ENCODE results near the gene FILIP1L.

Gene FILIP1L

DNA sequence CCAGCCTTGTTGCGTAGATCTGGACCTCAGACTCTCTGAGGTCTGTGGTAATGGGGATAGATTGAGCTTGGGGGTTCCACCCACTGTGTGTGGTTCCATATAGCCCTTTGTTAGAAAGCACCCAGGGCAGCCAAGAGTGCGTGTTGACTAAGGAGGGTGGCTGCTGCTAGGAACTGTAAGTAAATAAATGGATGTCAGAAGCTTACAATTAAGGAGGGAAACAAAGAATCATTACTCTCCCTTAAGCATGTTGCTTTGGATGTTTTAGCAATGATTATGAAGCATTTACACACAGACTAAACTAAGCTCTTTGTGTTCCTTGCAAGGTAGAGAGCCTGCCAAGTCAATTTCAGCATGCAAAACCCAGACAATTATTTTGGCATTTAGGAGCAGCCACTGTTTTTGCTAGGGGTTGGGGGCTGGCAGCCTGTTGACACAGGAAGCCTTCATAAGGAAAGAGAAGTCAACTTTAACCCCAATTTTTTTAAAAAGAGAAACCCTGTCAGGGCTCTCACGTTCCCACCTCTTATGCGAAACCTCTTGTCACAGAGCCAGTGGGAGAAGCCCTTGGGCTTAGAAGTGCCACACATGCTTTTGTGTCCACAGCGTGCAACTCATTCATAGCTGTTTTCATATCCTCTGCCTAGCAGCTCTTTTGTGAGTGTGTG, 168.8 kb downstream of the FILIP1L start:
- DNase-seq = peak; percentile 37

DNA sequence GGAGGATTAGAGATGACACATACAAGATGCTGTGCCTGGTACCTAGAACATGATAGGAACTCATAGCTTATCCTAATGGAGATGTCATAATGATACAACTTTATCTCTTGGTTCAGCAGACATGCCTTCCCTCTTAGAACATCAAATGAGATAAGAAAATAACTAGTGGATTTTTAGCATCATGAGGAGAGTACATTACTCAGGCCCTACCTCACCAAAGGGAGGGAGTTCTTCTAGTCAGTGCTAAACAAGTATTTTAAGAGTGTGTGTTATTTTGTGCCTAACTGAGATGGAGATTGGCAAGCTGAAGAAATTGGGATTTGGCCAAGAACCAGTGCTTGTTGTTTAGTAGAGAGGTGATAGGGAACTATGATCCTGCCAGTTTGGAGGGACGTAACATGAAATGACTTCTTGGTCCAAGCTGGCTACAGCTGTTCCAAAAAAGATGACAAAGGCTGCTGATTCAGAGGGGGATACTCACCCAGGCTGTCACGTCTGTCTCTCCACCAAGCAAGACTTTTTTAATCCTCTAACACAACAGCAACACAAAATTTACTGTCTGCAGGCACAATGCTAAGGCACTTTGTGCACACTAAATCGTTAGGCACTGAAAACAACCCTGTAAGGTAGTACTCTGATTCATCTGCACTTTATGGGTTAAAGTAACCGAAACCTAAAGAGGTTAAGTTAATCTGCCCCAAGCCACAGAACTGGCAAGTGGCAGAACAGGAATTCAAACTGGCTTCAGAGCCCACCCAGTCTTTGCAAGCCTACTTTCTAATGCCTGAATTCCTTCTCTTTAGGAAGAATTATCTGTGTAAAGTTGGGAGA, 170.2 kb downstream of the FILIP1L start:
- DNase-seq = no peak

DNA sequence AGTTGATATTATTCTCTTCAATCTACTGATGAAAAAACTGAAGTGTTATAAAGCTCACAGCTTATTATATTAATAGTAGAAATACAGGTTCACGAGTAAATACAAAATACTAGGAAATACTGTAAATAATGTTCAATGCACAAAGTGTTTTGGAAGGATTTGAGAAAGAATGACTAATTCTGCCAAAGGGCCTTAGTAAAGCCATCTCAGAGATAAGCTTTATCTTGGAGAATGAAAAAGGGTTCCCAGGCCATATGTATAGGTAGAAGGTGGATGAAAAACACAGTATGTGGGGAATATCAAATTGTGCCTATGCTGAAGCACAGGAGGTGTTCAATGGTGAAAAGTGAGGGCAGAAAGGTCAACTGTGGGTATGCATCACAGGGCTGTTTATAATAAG, 173.1 kb downstream of the FILIP1L start:
- DNase-seq = no peak

DNA sequence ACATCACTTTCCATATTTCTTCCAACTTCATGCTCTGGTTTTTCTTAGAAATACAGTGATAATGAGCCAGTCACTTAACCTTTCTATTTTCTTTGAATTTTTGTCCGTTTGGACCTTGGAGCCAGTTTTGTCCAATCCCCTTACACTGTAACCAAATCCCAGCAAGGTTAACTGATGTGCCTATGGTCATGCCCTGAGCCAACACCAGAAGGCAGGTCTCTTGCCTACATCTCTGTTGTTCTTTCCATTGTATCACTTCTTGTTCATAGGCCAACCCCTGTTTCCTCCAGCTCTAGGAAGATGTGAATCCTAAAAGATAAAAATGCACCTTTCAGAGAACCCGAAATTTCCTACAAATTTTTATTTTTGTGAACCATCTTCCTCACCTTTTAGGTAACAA, 174.0 kb downstream of the FILIP1L start:
- no peak for DNase-seq

DNA sequence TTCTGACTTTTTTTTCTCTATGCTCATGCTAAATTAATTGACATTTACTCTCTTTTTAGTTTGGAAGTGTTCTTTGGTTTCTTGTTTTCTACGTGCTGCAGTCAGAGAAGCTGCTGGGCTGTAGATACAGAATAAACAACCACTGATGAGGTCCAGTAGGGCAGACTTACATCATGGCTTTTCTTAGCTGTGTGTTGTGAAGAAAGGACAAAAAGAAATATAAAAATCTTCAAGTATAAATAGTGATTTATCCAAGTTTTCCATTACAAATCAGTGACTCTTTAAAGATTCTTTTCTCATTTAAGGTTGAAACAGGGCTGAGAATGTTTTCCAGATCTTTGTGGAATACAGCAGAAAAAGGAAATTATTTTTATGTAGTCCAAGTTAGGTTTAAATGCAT, 174.4 kb downstream of the FILIP1L start:
- DNase-seq = no peak

DNA sequence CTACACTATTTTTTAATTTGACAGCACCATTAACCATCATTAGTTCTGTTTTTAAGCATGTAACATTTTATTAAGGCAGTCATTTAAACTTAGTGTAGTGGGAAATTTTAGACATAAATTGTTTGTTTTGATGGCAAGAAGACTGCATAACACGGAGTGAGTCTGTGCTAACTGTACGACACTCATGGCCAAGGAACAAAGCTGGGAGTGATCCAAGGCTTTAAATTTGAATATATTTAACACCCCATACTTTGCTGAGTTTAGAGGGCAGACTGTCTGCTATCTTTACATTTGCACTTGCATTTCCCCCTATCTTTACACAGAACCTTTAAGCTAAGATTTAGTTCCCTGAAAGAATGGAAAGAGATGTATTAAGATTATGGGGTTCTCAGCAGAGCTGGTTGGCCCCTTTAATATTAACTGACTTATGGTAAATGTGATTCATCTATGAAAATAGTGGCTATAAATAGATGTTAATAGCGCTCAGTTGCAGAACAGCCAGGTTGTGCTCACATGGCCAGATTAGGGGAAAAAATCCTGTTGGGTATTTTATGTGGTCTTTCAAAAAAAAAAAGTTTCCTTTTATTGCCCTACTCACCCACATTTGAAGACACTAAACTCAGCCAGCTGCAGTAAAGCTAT, 175.9 kb downstream of the FILIP1L start:
- no peak for DNase-seq

DNA sequence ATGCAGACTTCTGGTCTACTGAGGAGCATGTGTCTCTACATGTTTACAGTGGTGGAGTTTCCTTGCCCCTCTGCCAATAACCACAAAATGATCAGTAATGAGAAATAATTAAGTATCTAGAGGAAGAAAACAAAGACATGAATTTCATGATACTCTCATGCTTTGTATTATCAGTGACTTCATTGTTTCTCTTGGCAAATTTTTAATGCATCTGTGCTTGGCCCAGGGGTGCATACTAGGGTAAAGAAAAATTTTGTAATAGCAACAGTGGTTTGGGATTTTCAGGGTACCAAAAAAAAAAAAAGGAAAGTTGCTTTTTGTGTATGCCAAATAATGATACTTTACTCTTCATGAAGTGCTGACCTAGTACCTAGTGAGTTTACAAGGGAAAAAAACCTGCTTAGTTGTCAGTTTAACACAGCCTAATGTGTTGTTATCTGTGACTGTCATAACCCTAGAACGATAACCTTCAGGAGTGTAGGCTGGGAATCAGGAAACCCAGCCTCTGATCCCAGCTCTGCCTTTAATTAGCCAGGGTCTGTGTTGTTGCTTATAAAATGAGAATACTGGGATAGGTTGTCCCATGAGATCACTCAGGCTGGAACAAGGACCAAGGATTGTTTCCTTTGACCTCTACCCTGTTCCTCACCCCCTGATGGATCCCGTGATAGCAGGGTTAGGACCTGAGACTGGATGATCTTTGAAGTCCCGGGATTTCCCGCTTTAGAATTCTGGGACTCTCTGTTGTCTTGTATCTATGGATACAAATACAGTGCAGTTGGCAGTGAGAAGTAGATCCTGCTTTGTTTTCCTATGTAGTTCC, 179.1 kb downstream of the FILIP1L start:
- DNase-seq = peak; percentile 61

DNA sequence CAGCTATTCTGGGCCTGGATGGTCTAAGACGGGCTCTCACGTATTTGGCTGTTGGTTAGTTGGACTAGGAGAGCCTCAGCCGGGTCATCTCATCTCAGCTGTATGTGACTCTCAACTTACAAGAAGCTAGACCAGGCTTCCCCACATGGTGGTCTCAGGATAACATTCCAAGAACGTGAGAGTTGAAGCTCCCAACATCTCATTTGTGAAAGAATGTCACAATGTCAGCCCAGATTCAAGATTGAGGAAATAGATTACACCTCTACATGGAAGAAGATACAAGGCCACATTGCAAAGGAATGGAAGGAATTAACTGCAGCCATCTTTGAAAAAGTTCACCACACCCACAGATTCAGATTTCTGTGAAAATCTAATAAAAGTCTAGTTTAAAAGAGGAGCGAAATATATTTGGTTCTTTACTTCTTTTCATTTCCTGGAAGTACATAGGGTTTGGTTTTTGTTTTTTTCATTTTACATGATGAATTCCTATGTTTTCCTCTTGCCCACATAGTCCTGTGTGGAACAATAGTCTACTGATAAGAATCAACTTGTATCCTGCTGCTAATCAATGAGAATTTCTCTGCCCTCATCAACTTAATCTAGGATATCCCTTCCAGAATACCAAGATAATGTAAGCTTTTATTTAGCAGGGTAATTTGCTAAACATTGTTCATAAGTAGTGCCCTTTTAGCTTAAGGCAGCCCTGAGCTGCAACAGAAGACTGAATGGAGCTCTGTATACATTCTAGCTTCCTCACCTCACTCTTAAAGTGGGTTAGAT, 180.1 kb downstream of the FILIP1L start:
- DNase-seq = no peak

DNA sequence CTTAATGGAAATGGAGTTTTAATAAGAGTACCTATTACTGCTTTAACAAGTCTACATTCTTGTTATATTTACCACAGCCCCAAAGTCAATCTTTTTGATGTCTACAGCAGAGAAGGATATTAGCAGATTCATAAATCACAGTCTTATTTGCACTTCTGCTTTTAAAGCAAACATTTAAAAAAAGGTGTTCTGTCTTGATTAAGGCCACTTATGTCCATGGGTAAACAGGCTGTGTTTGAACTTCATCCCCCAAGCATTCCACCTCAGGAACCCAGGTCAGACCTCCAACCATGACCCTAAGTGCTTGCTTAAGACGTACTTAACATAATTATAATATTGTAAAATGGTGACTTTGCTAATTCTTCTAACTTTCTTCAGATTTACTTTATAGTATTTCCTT, 183.2 kb downstream of the FILIP1L start:
- DNase-seq = no peak

DNA sequence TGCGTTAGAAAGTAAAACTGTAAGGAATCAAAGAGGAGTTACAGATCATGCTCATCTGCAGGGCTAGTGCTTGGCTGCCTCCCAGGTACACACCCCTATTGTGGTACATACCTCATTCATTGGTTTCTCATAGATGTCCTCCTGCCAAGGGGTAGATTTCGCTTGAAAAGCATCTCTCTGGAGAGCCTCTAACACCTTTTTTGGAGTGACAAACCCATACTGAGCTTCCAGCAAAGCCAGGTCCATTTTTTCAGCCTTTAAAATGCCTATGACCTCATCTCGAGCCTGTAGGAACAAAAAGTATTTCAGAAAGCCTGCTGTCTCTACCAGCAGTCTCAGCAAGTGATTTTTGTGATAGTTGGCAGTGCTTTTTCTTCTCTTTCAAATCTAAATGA, 184.6 kb downstream of the FILIP1L start:
- peak; percentile 83 for DNase-seq

DNA sequence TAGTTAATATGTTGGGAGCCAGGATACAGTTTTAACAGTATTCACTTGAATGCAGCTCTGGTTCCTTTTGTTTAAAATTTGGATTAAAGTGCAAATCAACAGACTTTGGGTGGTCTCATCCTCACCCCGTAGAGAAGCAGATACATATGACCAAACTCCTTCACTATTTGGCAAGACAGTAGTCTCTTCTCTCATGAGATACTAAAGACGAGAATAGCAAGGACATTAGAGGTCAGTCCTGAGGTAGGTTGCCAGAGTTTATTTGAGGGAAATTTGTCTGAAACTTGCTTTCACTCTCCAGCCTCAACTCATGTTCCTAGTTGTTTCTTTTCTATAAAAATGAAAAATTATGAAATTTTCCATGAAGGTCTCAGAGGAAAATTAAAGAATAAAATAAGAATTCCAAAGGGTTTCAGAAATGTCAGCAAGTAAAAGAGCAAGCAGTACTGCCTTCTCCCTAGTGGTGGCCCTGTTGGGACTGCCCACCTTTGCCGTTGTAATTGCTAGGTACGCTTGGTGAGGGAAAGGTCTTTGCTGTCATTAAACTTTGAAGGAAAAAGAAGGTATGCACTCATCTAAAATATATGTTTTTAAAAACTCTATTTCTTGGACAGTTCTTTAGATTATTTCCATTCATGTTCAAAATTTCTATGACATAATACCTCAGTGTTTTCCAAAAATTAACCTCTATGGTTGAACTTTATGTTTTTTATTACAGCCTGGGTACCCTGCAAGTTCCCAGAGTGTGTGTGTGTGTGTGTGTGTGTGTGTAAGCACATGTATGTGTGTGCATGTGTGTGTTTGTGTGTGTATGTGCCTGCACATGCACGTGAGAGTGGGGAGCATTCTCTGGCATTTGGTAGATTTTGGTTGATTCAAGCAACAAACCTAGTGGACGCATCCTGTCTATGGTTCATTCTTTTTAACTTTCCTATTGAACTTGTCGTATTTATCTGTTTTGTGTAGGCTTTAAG, 185.2 kb downstream of the FILIP1L start:
- DNase-seq = peak; percentile 46

DNA sequence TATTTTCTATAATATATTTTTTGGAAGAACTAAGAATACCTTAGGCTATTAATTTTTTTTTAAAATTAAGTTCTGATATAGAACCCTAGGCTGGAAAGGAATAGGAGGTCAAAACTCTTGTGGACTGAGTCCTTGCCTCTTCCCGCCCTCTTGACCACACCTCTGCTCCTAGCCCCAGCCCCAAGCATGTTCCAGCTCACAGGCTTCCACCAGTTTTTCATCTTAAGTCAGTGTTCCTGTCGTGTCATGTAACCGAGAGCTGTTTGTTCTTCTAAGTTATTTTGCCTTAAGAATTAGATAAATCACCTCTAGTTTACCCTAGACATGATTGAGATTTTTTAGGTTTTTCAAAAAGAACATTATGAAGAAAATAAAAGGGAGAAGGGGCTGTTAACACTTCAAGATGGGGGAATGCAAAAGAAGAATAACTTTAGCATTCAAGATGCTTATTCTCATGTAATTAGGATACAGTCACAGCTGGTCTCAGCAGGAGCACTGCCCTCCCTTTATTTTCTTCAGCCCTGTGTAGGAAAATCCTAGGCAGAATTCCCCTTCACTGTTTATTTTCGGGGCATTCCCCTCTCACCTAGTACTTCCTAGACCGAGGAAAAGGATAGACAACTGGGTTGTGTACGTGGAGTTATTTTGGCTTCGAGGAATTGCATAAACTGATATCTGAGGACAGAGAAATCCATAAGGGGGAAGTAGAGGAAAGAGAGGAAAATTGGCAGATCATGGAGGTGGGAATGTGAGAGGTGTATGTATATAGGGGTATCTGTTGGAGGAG, 186.4 kb downstream of the FILIP1L start:
- DNase-seq = no peak

DNA sequence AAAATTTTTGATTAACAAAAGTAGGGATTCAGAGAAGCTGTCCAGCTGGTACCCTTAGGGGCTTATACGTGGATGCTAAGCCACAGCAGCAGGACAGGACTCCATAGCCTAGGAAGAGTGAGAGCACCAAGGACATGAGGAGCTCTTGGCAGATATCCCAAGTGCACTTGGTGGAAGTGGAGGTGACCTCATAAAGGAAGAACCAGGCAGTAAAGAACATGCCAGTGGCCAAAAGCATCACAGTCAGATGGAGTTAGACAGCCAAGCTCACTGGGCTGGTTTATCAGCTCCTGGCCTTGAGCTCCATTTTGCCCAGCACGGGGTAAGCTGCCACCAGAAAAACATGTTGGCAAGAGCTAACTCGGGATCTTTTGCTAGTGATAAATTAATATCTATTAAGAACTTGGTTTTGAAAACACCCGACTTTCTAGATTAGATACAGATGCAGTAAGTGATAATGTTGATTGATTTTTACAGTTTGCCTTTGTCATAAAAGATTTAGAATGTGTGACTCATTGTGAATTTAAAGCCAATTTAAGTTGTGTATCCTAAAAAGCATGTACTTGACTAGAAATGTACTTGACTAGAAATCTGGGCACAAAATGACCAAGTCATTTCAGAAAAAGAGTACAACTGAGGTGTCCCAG, 188.6 kb downstream of the FILIP1L start:
- DNase-seq = no peak

DNA sequence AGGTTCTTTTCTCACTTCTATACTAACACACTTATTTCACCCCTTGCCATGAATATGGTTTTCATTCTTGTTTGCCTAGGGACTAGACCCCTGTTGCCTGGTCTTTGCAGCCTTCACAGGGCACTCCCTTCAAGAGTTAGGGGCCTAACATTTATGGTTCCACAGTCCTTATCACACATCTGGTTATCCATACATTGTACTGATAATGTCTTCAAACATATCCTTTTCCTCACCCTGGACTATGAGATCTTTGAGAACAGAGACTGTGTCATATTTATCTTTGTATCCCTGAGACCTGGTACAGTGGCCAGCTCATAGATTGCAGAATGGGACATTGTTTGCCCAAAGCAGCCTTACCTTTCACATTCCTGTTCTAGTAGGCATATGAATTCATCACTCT, 190.4 kb downstream of the FILIP1L start:
- no peak for DNase-seq

DNA sequence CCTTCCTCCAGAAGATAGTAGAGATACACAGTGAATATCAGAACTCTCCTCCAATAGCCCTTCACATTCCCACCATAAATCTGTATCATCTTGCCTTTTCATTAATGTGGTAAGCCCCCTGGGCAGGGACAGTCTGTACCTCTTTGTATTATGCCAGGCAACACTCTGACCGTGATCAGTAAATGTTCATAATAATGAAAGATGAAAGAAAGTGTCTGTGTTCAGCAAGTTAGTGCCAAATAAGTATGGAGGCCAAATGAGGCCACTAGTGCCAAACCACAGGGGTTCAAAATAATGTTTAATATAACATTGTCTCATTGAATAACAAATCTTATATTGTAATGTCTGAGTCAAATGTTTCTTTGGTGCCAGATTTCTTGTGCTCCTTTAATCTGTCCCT, 192.3 kb downstream of the FILIP1L start:
- DNase-seq = no peak

DNA sequence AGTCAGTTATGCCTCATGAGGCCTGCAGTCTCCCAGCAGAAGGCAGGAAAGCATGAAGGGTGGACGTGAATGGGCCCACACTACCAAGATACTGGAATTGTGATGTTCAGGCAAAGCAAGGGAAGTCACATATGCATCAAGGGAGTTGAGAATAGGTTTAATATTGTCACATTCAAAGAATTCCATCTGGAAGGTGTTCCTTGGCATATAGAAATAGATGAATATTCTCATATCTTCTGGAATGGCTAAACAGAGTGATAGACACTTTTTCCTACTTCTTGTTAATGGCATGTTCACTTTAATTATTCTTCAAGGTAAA, 193.0 kb downstream of the FILIP1L start:
- no peak for DNase-seq

DNA sequence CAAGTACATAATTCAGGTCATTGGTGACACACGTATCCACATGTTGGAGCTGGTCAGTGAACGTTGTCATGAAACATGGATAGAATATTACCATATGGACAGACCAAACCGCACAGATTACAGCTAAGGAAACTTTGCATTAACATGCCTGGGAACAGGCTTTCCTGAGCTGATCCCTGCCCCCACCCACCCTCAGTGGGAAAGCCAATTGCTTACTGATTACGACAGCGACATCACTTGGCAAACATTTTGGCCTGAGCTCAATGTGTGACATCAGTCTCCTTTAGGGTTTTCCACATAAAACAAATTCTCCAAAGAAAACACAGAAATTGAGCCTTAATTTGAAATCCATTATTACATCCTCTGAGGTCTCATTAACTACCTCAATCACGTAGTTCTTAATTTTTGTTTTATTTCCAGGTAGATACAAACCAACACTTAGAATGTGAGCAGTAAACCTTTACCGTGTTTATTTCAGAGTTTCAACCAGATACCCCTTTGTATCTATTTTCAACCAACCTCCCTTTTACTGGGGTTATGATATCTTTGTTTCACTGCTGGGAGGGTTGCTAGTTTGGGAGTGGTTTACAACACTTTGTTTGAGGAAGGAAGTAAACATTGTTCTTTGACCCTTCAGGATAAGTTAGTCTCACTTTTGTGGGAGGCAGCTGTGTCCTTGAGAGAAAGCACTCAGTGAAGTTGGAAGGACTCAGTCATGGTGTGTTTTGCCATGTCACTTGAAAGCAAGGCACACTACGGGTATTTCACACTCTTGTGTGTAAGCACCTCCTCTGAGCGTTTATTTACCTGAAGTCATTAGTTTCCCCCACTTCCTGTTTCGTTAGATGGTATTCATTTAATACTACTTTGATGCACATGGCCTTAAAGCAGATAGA, 193.6 kb downstream of the FILIP1L start:
- peak; percentile 82 for DNase-seq

DNA sequence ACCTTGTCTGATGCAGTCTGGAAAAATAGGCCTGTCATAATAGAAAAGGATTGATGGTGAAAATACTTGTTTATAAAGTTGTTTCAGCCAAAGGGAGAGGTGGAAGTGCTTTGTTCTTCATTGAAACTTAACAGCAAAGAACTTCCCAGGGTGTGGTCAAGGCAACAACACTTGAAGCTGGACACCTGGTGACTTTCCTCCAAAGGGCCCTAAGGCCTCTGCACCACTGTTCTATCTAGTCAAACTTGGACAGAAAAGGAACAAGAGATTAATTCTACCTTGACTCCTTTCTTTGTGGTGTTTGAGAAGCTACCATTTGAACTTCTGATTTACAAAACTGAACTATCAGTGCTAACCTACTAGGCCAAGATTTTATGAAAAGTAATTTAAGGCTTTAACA, 194.6 kb downstream of the FILIP1L start:
- DNase-seq = no peak

DNA sequence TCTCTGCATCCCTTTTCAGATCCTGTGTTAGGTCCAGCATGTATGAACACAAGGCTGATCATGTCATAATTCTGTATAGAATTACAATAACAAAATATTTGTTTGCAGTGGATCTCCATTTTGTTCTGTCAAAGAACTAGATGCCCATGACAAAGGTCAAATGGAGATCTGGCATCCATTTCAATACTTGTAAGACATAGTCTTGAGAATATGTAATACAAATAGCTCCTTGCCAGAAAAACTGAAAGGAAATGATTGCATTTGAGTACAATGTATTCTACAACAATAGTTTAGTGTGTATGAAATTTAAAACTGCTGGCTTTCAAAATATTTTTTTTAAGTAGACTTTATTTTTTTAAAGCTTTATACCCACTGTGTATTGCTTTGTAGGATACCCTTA, 195.6 kb downstream of the FILIP1L start:
- DNase-seq = no peak

Measured in right hindlimb (tissue), 1 donor.